ENCODE data around the gene CPSF4. TPM values are rescaled to one million over a fixed set of nuclear protein-coding genes. Genes with fewer than 3 reads are reported as not detected.

The CPSF4 gene
- total and polyA plus RNA-seq, 2 donors (not counting 1 experiment from before 2014, with no cell fraction given), result 52.9 to 63.2 TPM

GRCh38 chr7:99472561-99473314 is 34.0 kb downstream of the CPSF4 start, which contains the start of gene ZNF789:
Gene ZNF789 (plus strand): TSS chr7:99472890. CDS start chr7:99476457, 3,567 bp downstream.
- Histone ChIP-seq H3K4me1 (ENCODE audit: control insufficient read depth in 2 of 2, insufficient read depth in 2 of 2, low read length in 2 of 2) (peaks cover 8 to 16% of the 10 kb centered on the region in 2 donors), H3K36me3 (replicated peaks in 1 of 2; ENCODE audit: control extremely low read depth in 1 of 2, control insufficient read depth in 1 of 2, extremely low read depth in 1 of 2, insufficient read depth in 2 of 2, low read length in 1 of 2) (no peaks in the 10 kb centered on the region), H3K79me2 (ENCODE audit: control insufficient read depth, insufficient read depth, low read length) (peaks cover 42% of the 10 kb centered on the region), H4K20me1 (ENCODE audit: control insufficient read depth, insufficient read depth, low read length, poor library complexity, severe bottlenecking) (no peaks in the 10 kb centered on the region), H3K27me3 (replicated peaks in 1 of 4; ENCODE audit: control extremely low read depth in 1 of 4, control insufficient read depth in 3 of 4, insufficient read depth in 4 of 4, low read length in 3 of 4) (no peaks in the 10 kb centered on the region), H3K27ac (ENCODE audit: low read length in 2 of 2) (peak within 1 kb of the TSS; percentile 59 to 82), H3K9me3 (ENCODE audit: control extremely low read depth in 1 of 3, control insufficient read depth in 2 of 3, insufficient read depth in 1 of 3, low read length in 2 of 3) (no peaks in the 10 kb centered on the region), H3K4me2 (replicated peaks; ENCODE audit: low read depth, low read length, poor library complexity, severe bottlenecking) (peak within 1 kb of the TSS; percentile 92), H3K4me3 (ENCODE audit: control extremely low read depth in 1 of 5, extremely low read depth in 1 of 5, insufficient read depth in 1 of 5, low read depth in 2 of 5, low read length in 4 of 5) (peak within 1 kb of the TSS; percentile 77 to 87 (median 83)), H2AFZ (ENCODE audit: insufficient read depth, low read depth, low read length, poor library complexity, severe bottlenecking) (peak within 1 kb of the TSS; percentile 92), H3K9ac (ENCODE audit: low read length) (peak within 1 kb of the TSS; percentile 82)
- ATAC-seq (ENCODE audit: low read depth) (peak; percentile 99), DNase-seq (peak; percentile 96)
- POLR2A ChIA-PET, result interaction anchor here (0.6 to 1.2 kb wide), 7 partner anchors 9 to 86 kb away, joined by 3 to 4 read pairs (median 3); partner anchors contain the start of genes FAM200A, ZKSCAN5, ZNF394 and ZNF655
- CTCF ChIA-PET, result interaction anchor here (0.9 kb wide), 1 partner anchor 9 kb away, joined by 3 read pairs; no protein-coding TSS in a partner anchor
- Mint-ChIP-seq H3K9me3 (ENCODE audit: insufficient read depth) (no peaks in the 10 kb centered on the region), H3K27ac (peak within 1 kb of the TSS; percentile 96), H3K4me3 (peak within 1 kb of the TSS; percentile 95), H3K27me3 (no peaks in the 10 kb centered on the region), H3K4me1 (peaks cover 30% of the 10 kb centered on the region)
- under 1% methylated on average over 53 of the region's 56 CpGs for WGBS (ENCODE audit: insufficient coverage)
- intact Hi-C loops (cut with micrococcal nuclease), result loop anchor here (1.0 to 10.0 kb wide), 6 partner anchors 28 to 144 kb away; partner anchors contain the start of genes ARPC1B, FAM200A, ZKSCAN5 and ZNF394
- TF ChIP-seq EZH2 (IDR thresholded peaks at IDR 0.05; ENCODE audit: borderline replicate concordance, insufficient read depth, low read depth, low read length, poor library complexity, severe bottlenecking), result no peak
- TF ChIP-seq, protein P1, sequence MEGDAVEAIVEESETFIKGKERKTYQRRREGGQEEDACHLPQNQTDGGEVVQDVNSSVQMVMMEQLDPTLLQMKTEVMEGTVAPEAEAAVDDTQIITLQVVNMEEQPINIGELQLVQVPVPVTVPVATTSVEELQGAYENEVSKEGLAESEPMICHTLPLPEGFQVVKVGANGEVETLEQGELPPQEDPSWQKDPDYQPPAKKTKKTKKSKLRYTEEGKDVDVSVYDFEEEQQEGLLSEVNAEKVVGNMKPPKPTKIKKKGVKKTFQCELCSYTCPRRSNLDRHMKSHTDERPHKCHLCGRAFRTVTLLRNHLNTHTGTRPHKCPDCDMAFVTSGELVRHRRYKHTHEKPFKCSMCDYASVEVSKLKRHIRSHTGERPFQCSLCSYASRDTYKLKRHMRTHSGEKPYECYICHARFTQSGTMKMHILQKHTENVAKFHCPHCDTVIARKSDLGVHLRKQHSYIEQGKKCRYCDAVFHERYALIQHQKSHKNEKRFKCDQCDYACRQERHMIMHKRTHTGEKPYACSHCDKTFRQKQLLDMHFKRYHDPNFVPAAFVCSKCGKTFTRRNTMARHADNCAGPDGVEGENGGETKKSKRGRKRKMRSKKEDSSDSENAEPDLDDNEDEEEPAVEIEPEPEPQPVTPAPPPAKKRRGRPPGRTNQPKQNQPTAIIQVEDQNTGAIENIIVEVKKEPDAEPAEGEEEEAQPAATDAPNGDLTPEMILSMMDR (IDR thresholded peaks at IDR 0.05), result peak; percentile 9

GRCh38 chr7:99473315-99473596 is 34.5 kb downstream of the CPSF4 start:
- POLR2A ChIA-PET, result interaction anchor here (0.6 to 1.2 kb wide), 6 partner anchors 10 to 85 kb away, joined by 3 to 4 read pairs (median 3); partner anchors contain the start of genes FAM200A, ZKSCAN5, ZNF394 and ZNF655
- CTCF ChIA-PET, result interaction anchor here (0.9 kb wide), 1 partner anchor 10 kb away, joined by 3 read pairs; no protein-coding TSS in a partner anchor
- Histone ChIP-seq H3K27me3 (replicated peaks in 1 of 4; ENCODE audit: control extremely low read depth in 1 of 4, control insufficient read depth in 3 of 4, insufficient read depth in 4 of 4, low read length in 3 of 4) (no peaks in the 10 kb centered on the region), H4K20me1 (ENCODE audit: control insufficient read depth, insufficient read depth, low read length, poor library complexity, severe bottlenecking) (no peaks in the 10 kb centered on the region), H3K9me3 (ENCODE audit: control extremely low read depth in 1 of 3, control insufficient read depth in 2 of 3, insufficient read depth in 1 of 3, low read length in 2 of 3) (no peaks in the 10 kb centered on the region), H3K27ac (ENCODE audit: low read length in 2 of 2) (peak overlapping the region; percentile 55 to 82), H3K4me2 (replicated peaks; ENCODE audit: low read depth, low read length, poor library complexity, severe bottlenecking) (peak overlapping the region; percentile 92), H3K4me3 (ENCODE audit: control extremely low read depth in 1 of 5, extremely low read depth in 1 of 5, insufficient read depth in 1 of 5, low read depth in 2 of 5, low read length in 4 of 5) (peak overlapping the region; percentile 77 to 87 (median 83)), H3K79me2 (ENCODE audit: control insufficient read depth, insufficient read depth, low read length) (peaks cover 42% of the 10 kb centered on the region), H3K4me1 (ENCODE audit: control insufficient read depth in 2 of 2, insufficient read depth in 2 of 2, low read length in 2 of 2) (peaks cover 8 to 18% of the 10 kb centered on the region in 2 donors), H2AFZ (ENCODE audit: insufficient read depth, low read depth, low read length, poor library complexity, severe bottlenecking) (peak overlapping the region; percentile 92), H3K36me3 (replicated peaks in 1 of 2; ENCODE audit: control extremely low read depth in 1 of 2, control insufficient read depth in 1 of 2, extremely low read depth in 1 of 2, insufficient read depth in 2 of 2, low read length in 1 of 2) (no peaks in the 10 kb centered on the region), H3K9ac (ENCODE audit: low read length) (peak overlapping the region; percentile 82)
- Mint-ChIP-seq H3K9me3 (ENCODE audit: insufficient read depth) (no peaks in the 10 kb centered on the region), H3K4me3 (peak overlapping the region; percentile 95), H3K27ac (peak overlapping the region; percentile 96), H3K27me3 (no peaks in the 10 kb centered on the region), H3K4me1 (peaks cover 33% of the 10 kb centered on the region)
- 4% methylated on average over 7 of the region's 7 CpGs for WGBS (ENCODE audit: insufficient coverage)
- DNase-seq, result no peak
- no peak for ATAC-seq (ENCODE audit: low read depth)
- TF ChIP-seq, protein P1 (IDR thresholded peaks at IDR 0.05), result no peak
- no peak for TF ChIP-seq EZH2 (IDR thresholded peaks at IDR 0.05; ENCODE audit: borderline replicate concordance, insufficient read depth, low read depth, low read length, poor library complexity, severe bottlenecking)
- intact Hi-C loops (cut with micrococcal nuclease), result loop anchor here (10.0 kb wide), 1 partner anchor 98 kb away; the partner anchor contains the start of gene ARPC1B
